ENCODE measurements around the gene NAV2.

DNA sequence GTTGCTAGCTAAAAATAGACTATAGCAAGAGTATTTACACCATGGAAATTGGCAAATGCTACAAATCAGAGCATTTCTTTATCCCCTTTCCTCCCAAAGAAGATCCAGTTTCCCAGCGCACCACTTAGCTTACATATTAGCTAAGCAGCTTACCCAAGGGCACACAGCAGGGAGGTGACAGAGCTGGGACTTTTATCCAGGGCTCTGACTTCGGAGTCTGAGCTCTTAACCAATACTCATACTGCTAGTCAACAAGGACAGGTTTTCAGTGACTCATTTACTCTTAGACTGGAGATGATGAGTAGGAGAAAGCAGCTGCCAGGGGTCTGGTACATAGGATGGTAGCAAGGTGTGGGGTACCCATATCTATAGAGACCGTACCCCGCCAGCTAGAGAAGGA lies 38.4 kb downstream of the NAV2 start:
- TF ChIP-seq TAF1 (IDR thresholded peaks at IDR 0.05; ENCODE audit: low read depth) = no peak
- TF ChIP-seq RAD21 (conservative IDR thresholded peaks at IDR 0.05) = no peak
- no peak for TF ChIP-seq CTCF (IDR thresholded peaks at IDR 0.05; ENCODE audit: poor library complexity, severe bottlenecking)
- TF ChIP-seq EP300 (conservative IDR thresholded peaks at IDR 0.05; ENCODE audit: poor library complexity, severe bottlenecking) = no peak
- no peak for TF ChIP-seq MXI1 (conservative IDR thresholded peaks at IDR 0.05; ENCODE audit: poor library complexity, severe bottlenecking)

All from neural cell (in vitro differentiated cells).